Right lobe of liver (tissue), 6 donors: ENCODE results near the gene UGP2. TPM values are rescaled to one million over a fixed set of nuclear protein-coding genes. Genes with fewer than 3 reads are reported as not detected.

ENCODE experiments used
- ATAC-seq, 4 donors: fragments of 200-7000 bp; cut with Tn5 transposase; one replicate each; pipeline ENCODE4 v1.9.1; 2020; ENCODE audit warnings: mild to moderate bottlenecking in 4 of 4, moderate library complexity in 4 of 4
- DNase-seq, 3 donors: peaks; one replicate each; pipeline ENCODE4 v3.0.0-alpha.2; 2020
- H3K27ac ChIP-seq, 3 donors: fragments of 200-600 bp; one replicate each; pipeline ENCODE4 v1.8.0; 2022
- H3K27me3 ChIP-seq, 2 donors: fragments of 200-600 bp; one replicate each; pipeline ENCODE4 v1.8.0; 2022
- H3K36me3 ChIP-seq, 4 donors: fragments of 200-600 bp; sonication (generic) in 1 of 4; one replicate each; pipeline versions ENCODE4 v1.5.1 to v1.8.0; 2017 to 2022; ENCODE audit warnings: control low read depth in 1 of 4
- H3K4me1 ChIP-seq, 4 donors: fragments of 200-600 bp; sonication (generic) in 1 of 4; one replicate each; pipeline versions ENCODE4 v1.5.1 to v1.8.0; 2017 to 2022; ENCODE audit warnings: control low read depth in 1 of 4
- H3K4me3 ChIP-seq, 3 donors: fragments of 200-600 bp; one replicate each; pipeline ENCODE4 v1.8.0; 2022
- H3K9me3 ChIP-seq, 4 donors: fragments of 200-600 bp; sonication (generic) in 1 of 4; one replicate each; pipeline versions ENCODE4 v1.5.1 to v1.8.0; 2017 to 2022; ENCODE audit warnings: control low read depth in 1 of 4
- CTCF ChIP-seq, 4 donors: fragments of 200-600 bp in 3 of 4; fragments of 450-650 bp in 1 of 4; IDR thresholded peaks; one replicate each; pipeline versions ENCODE4 v1.5.1 to v1.8.0; 2016 to 2022; ENCODE audit warnings: antibody characterized with exemption in 4 of 4, mild to moderate bottlenecking in 2 of 4
- POLR2A ChIP-seq: fragments of 450-650 bp; IDR thresholded peaks from one replicate; pipeline ENCODE4 v1.6.1; 2017; ENCODE audit warnings: antibody characterized with exemption, mild to moderate bottlenecking
- WGBS: methylation state at CpG from one replicate; pipeline ENCODE4 v1.1.6; 2018; ENCODE audit warnings: low coverage, low lambda C conversion rate; ENCODE audit not compliant: insufficient coverage; ENCODE audit errors: missing lambda C conversion rate; 5-methylcytosine and 5-hydroxymethylcytosine counted together
- intact Hi-C, 2 donors: fragments of 100-400 bp; cut with DNase I; formaldehyde crosslinking; loops; one replicate each; pipeline versions ENCODE4 v1.11.2 to v1.14.1; 2022
- total RNA-seq, 6 experiments: library from RNA; depleted of rRNA in 2 of 6; stranded (reverse); fragments of >200 nt in 2 of 6; fragmentation: NEBNext Ultra II Directional in 3 of 6; extraction: Animal tissue kit (Norgen Biotek cat#: 25700) in 3 of 6; gene quantifications; one replicate each; pipeline versions ENCODE4 v1.1.0 to v1.2.4, GENCODE V29; 2016 to 2023
- donor health status: DM: no; HTN: yes; CAD: no.
- donor health status: DM: no; HTN: no; CAD: no.
- donor health status: DM: no; HTN: no; CAD: no.
- donor health status: DM: no; HTN: yes; CAD: no.
- donor health status: DM: no; HTN: yes; CAD: no.

UGP2 gene
- total RNA-seq, 6 experiments from 2014 or later: 276 to 691 (median 425) TPM

GRCh38 chr2:63893163-63893562, 51.5 kb downstream of the UGP2 start:
- H3K36me3 ChIP-seq: peaks cover 0 to 86% (median 37%) of the 10 kb centered on the region in 4 donors
- no peak overlapping the region for H3K27ac ChIP-seq
- ATAC-seq (no peak), DNase-seq (no peak)
- H3K9me3 ChIP-seq: no peaks in the 10 kb centered on the region
- no peak overlapping the region for H3K4me3 ChIP-seq
- no peaks in the 10 kb centered on the region for H3K27me3 ChIP-seq
- 58% methylated on average over 2 of the region's 2 CpGs for WGBS
- intact Hi-C loops: no loop called here
- H3K4me1 ChIP-seq: no peaks in the 10 kb centered on the region
- no peak for TF ChIP-seq CTCF (IDR thresholded peaks at IDR 0.05)
- no peak for TF ChIP-seq POLR2A

- intact Hi-C loops: no loop called here
- H3K36me3 ChIP-seq: peaks cover 0 to 76% (median 38%) of the 10 kb centered on the region in 4 donors
- H3K27ac ChIP-seq: no peak overlapping the region
- H3K4me1 ChIP-seq: no peaks in the 10 kb centered on the region
- peak in 1 of 4 donors; percentile 8 for ATAC-seq
- H3K9me3 ChIP-seq: no peaks in the 10 kb centered on the region
- no peak for TF ChIP-seq CTCF (IDR thresholded peaks at IDR 0.05)
- TF ChIP-seq POLR2A: no peak
- WGBS: 89% methylated on average over 1 of the region's 1 CpG
- DNase-seq: no peak
- H3K4me3 ChIP-seq: no peak overlapping the region
- no peaks in the 10 kb centered on the region for H3K27me3 ChIP-seq
These were observed 52.5 kb downstream of the UGP2 start for GRCh38 chr2:63894167-63894566.

GRCh38 chr2:63898839-63899238, 57.1 kb downstream of the UGP2 start:
- peaks cover 0 to 33% (median 18%) of the 10 kb centered on the region in 4 donors for H3K36me3 ChIP-seq
- TF ChIP-seq POLR2A: no peak
- TF ChIP-seq CTCF (IDR thresholded peaks at IDR 0.05): no peak
- H3K27me3 ChIP-seq: no peaks in the 10 kb centered on the region
- H3K27ac ChIP-seq: no peak overlapping the region
- H3K4me1 ChIP-seq: no peaks in the 10 kb centered on the region
- no peak overlapping the region for H3K4me3 ChIP-seq
- DNase-seq: no peak
- intact Hi-C loops: no loop called here
- WGBS: 95% methylated on average over 5 of the region's 5 CpGs
- no peaks in the 10 kb centered on the region for H3K9me3 ChIP-seq
- ATAC-seq: peak in 1 of 4 donors; percentile 14

- Histone ChIP-seq H3K27ac (no peak overlapping the region), H3K9me3 (no peaks in the 10 kb centered on the region), H3K27me3 (no peaks in the 10 kb centered on the region), H3K4me3 (no peak overlapping the region), H3K4me1 (no peaks in the 10 kb centered on the region), H3K36me3 (peaks cover 0 to 26% (median 17%) of the 10 kb centered on the region in 4 donors)
- TF ChIP-seq CTCF (IDR thresholded peaks at IDR 0.05): no peak
- no peak for TF ChIP-seq POLR2A
- peak in 1 of 4 donors; percentile 4 for ATAC-seq
- intact Hi-C loops: no loop called here
- DNase-seq: no peak
- WGBS: 83% methylated on average over 1 of the region's 1 CpG
These were observed 57.9 kb downstream of the UGP2 start for GRCh38 chr2:63899639-63900038.

GRCh38 chr2:63902149-63902548, 60.5 kb downstream of the UGP2 start:
- H3K27ac ChIP-seq: no peak overlapping the region
- ATAC-seq: peak; percentile 38 to 60 (median 51)

More at GRCh38 chr2:63902149-63902548, 60.5 kb downstream of the UGP2 start:
- TF ChIP-seq CTCF (IDR thresholded peaks at IDR 0.05): no peak
- no peak for TF ChIP-seq POLR2A
- H3K36me3 ChIP-seq: peaks cover 0 to 15% (median 12%) of the 10 kb centered on the region in 4 donors
- no peaks in the 10 kb centered on the region for H3K9me3 ChIP-seq
- H3K27me3 ChIP-seq: no peaks in the 10 kb centered on the region
- H3K4me1 ChIP-seq: no peaks in the 10 kb centered on the region
- DNase-seq: no peak
- H3K4me3 ChIP-seq: no peak overlapping the region
- intact Hi-C loops: no loop called here
